ENCODE results near the gene STAT5A. TPM values are rescaled to one million over a fixed set of nuclear protein-coding genes. Genes with fewer than 3 reads are reported as not detected.
A peak's percentile ranks its signal among the peaks of the same experiment; 100 is the strongest.

The STAT5A gene
- total and polyA plus RNA-seq, 12 donors: 12.0 to 169 (median 81.2) TPM

- Histone ChIP-seq H3K9me3 (replicated peaks in 1 of 3) (no peaks in the 10 kb centered on the region), H3K4me3 (no peak overlapping the region), H3K4me1 (replicated peaks in 1 of 2) (peaks cover 5 to 24% of the 10 kb centered on the region in 2 donors), H3K27me3 (no peaks in the 10 kb centered on the region), H3K36me3 (replicated peaks in 1 of 2) (no peaks in the 10 kb centered on the region), H3K27ac (peak overlapping the region in 1 of 5 donors; percentile 80)
- TF ChIP-seq POLR2A (IDR thresholded peaks at IDR 0.05) (no peak), CTCF (IDR thresholded peaks at IDR 0.05) (no peak)
- peak; percentile 1 to 54 (median 19) for DNase-seq
- intact Hi-C loops (cut with DNase I): no loop called here
- 80 to 90% (median 85%) methylated on average over 5 to 7 of the region's 7 CpGs for WGBS, 4 donors
Observed at GRCh38 chr17:42281571-42282096, 6.7 kb upstream of the STAT5A start.

GRCh38 chr17:42282478-42283080, 5.7 kb upstream of the STAT5A start:
- peak in 5 of 7 donors; percentile 1 to 43 (median 11) for DNase-seq
- Histone ChIP-seq H3K4me3 (no peak overlapping the region), H3K27ac (peak overlapping the region in 2 of 5 donors; percentile 75 to 80), H3K9me3 (replicated peaks in 1 of 3) (no peaks in the 10 kb centered on the region), H3K4me1 (replicated peaks in 1 of 2) (peaks cover 14 to 25% of the 10 kb centered on the region in 2 donors), H3K36me3 (replicated peaks in 1 of 2) (no peaks in the 10 kb centered on the region), H3K27me3 (no peaks in the 10 kb centered on the region)
- no peak for TF ChIP-seq CTCF (IDR thresholded peaks at IDR 0.05)
- TF ChIP-seq POLR2A (IDR thresholded peaks at IDR 0.05): no peak
- intact Hi-C loops (cut with DNase I): no loop called here
- WGBS, 4 donors: 90 to 94% (median 93%) methylated on average over 6 of the region's 6 CpGs

GRCh38 chr17:42283241-42284023, 4.9 kb upstream of the STAT5A start:
- Histone ChIP-seq H3K27ac (peak overlapping the region in 2 of 5 donors; percentile 75 to 80), H3K36me3 (replicated peaks in 1 of 2) (no peaks in the 10 kb centered on the region), H3K4me1 (replicated peaks in 1 of 2) (peaks cover 17 to 25% of the 10 kb centered on the region in 2 donors), H3K27me3 (no peaks in the 10 kb centered on the region), H3K9me3 (replicated peaks in 1 of 3) (no peaks in the 10 kb centered on the region), H3K4me3 (no peak overlapping the region)
- no peak for TF ChIP-seq CTCF (IDR thresholded peaks at IDR 0.05)
- peak in 1 of 2 donors; percentile 38 for TF ChIP-seq POLR2A (IDR thresholded peaks at IDR 0.05)
- intact Hi-C loops (cut with DNase I): no loop called here
- WGBS, 4 donors: 62 to 82% (median 80%) methylated on average over 7 of the region's 7 CpGs
- DNase-seq: peak; percentile 49 to 85 (median 77)

GRCh38 chr17:42284024-42284369, 4.3 kb upstream of the STAT5A start:
- Histone ChIP-seq H3K9me3 (replicated peaks in 1 of 3) (no peaks in the 10 kb centered on the region), H3K27me3 (no peaks in the 10 kb centered on the region), H3K4me1 (replicated peaks in 1 of 2) (peaks cover 21 to 29% of the 10 kb centered on the region in 2 donors), H3K27ac (peak overlapping the region in 2 of 5 donors; percentile 75 to 80), H3K4me3 (no peak overlapping the region), H3K36me3 (replicated peaks in 1 of 2) (no peaks in the 10 kb centered on the region)
- DNase-seq: peak in 4 of 7 donors; percentile 5 to 17 (median 8)
- intact Hi-C loops (cut with DNase I): no loop called here
- no peak for TF ChIP-seq CTCF (IDR thresholded peaks at IDR 0.05)
- no peak for TF ChIP-seq POLR2A (IDR thresholded peaks at IDR 0.05)
- 92 to 95% (median 93%) methylated on average over 5 of the region's 5 CpGs for whole genome bisulfite sequencing, 4 donors
